Measurements from ENCODE around the gene ADAMTS17.

GRCh38 chr15:100112636-100113305 is 229.0 kb downstream of the ADAMTS17 start:
- no peak for TF ChIP-seq SUZ12 (IDR thresholded peaks at IDR 0.05; ENCODE audit: extremely low read depth, insufficient read depth, insufficient read length)
- TF ChIP-seq YY1 (IDR thresholded peaks at IDR 0.05; ENCODE audit: insufficient read depth, insufficient read length), result no peak
- no peak for TF ChIP-seq ZNF274 (IDR thresholded peaks at IDR 0.05; ENCODE audit: low read depth, low read length)
